DND-41 (cell line): ENCODE results near the gene LRP1.

ENCODE experiments used
- ATAC-seq: fragments of 200-7000 bp; cut with Tn5 transposase; 3 replicates; pipeline ENCODE4 v1.9.1; 2021; ENCODE audit warnings: low read depth; ENCODE audit not compliant: insufficient read depth
- DNase-seq: peaks from one replicate; pipeline ENCODE4 v3.0.0-alpha.2; 2020
- H2AFZ ChIP-seq: 2 replicates; pipeline ENCODE4 v1.6.0; 2012; ENCODE audit warnings: low read depth, low read length
- H3K27ac ChIP-seq: 2 replicates; pipeline ENCODE4 v1.5.1; 2012; ENCODE audit warnings: low read length, inconsistent platforms
- H3K27me3 ChIP-seq: fragments of 200-600 bp; sonication (generic); 2 replicates; pipeline ENCODE4 v1.6.0; 2012; ENCODE audit warnings: low read length, mild to moderate bottlenecking, inconsistent platforms; ENCODE audit not compliant: insufficient read depth, poor library complexity
- H3K36me3 ChIP-seq: 2 replicates; pipeline ENCODE4 v1.5.1; 2012; ENCODE audit warnings: low read length, inconsistent platforms; ENCODE audit not compliant: insufficient read depth
- H3K4me1 ChIP-seq: 2 replicates; pipeline ENCODE4 v1.5.1; 2012; ENCODE audit warnings: mild to moderate bottlenecking, low read length; ENCODE audit not compliant: insufficient read depth
- H3K4me2 ChIP-seq: 2 replicates; pipeline ENCODE4 v1.6.0; 2012; ENCODE audit warnings: mild to moderate bottlenecking, moderate library complexity, low read length, inconsistent platforms; ENCODE audit not compliant: insufficient read depth
- H3K4me3 ChIP-seq, 2 experiments: fragments of 200-600 bp in 1 of 2; shearing (Covaris generic) in 1 of 2; 2 replicates each; pipeline ENCODE4 v1.5.1; 2012 to 2016; ENCODE audit warnings: inconsistent platforms in 2 of 2, low read length in 2 of 2, mild to moderate bottlenecking in 2 of 2, low read depth in 1 of 2, moderate library complexity in 1 of 2
- H3K79me2 ChIP-seq: 2 replicates; pipeline ENCODE4 v1.6.0; 2012; ENCODE audit warnings: low read length, inconsistent platforms; ENCODE audit not compliant: insufficient read depth
- H3K9ac ChIP-seq: 2 replicates; pipeline ENCODE4 v1.6.0; 2012; ENCODE audit warnings: low read depth, mild to moderate bottlenecking, inconsistent platforms, low read length, moderate library complexity
- H3K9me3 ChIP-seq: 2 replicates; pipeline ENCODE4 v1.5.1; 2012; ENCODE audit warnings: low read length, moderate library complexity, mild to moderate bottlenecking, inconsistent platforms; ENCODE audit not compliant: insufficient read depth, severe bottlenecking
- H4K20me1 ChIP-seq: 2 replicates; pipeline ENCODE4 v1.6.0; 2012; ENCODE audit warnings: low read length; ENCODE audit not compliant: insufficient read depth
- EZH2 ChIP-seq: IDR thresholded peaks from 3 replicates; pipeline ENCODE4 v1.6.1; 2012; ENCODE audit warnings: borderline replicate concordance, low read depth, mild to moderate bottlenecking, moderate library complexity, low read length, inconsistent platforms; ENCODE audit not compliant: severe bottlenecking
- TF ChIP-seq, protein P1 (sequence below): IDR thresholded peaks from 2 replicates; pipeline ENCODE4 v1.5.1; 2012; ENCODE audit warnings: borderline replicate concordance, low read length, moderate library complexity, mild to moderate bottlenecking; ENCODE audit not compliant: poor library complexity, severe bottlenecking; ENCODE audit errors: extremely low read depth

Gene LRP1

DNA sequence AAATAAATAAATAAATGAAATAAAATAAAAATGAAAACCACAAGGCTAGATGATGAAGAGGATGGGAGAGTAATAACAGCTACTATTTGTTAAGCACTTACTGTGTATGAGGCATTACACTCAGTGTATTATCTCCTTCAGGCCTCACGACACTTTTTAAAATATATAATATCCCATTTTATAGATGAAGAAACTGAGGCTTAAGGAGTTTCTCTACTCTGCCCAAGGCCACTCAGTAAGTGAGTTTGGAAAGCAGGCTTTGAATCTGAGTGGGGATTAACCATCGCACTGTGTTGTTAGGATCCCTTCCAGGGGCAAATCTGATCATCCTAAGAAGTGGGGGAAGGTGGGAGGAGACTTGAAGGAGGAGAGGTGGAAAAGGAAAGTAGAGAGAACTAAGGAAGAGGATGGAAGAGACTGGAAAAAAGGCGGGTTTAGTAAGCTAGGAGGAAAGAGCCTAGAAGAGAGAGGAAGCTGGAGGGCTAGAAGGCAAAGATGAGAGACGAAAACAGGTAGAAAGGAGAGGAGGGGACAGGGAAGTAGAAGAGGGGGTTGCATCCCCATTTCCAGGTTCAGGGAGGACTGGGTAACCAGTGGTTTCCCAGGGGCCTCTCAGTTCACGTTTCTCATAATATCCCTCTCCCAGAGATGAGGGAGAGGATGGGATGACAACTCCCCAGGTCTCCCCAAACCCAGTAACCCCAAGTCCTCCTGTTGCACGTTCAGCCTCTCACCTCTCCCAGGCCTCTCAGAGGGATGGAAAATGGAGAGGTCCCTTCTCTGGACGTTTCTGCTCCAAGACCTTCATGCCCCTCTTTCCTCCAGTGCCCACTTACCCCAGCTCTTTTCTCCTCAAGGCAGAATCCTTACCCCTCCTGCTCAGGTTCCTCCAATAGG, 18.8 kb upstream of the LRP1 start:
- no peaks in the 10 kb centered on the region for H3K27me3 ChIP-seq
- no peak for TF ChIP-seq EZH2
- TF ChIP-seq, protein P1, sequence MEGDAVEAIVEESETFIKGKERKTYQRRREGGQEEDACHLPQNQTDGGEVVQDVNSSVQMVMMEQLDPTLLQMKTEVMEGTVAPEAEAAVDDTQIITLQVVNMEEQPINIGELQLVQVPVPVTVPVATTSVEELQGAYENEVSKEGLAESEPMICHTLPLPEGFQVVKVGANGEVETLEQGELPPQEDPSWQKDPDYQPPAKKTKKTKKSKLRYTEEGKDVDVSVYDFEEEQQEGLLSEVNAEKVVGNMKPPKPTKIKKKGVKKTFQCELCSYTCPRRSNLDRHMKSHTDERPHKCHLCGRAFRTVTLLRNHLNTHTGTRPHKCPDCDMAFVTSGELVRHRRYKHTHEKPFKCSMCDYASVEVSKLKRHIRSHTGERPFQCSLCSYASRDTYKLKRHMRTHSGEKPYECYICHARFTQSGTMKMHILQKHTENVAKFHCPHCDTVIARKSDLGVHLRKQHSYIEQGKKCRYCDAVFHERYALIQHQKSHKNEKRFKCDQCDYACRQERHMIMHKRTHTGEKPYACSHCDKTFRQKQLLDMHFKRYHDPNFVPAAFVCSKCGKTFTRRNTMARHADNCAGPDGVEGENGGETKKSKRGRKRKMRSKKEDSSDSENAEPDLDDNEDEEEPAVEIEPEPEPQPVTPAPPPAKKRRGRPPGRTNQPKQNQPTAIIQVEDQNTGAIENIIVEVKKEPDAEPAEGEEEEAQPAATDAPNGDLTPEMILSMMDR: no peak
- H3K79me2 ChIP-seq: peaks cover 19% of the 10 kb centered on the region
- peak overlapping the region; percentile 57 to 90; a peak in 3 of 4 replicates for H3K4me3 ChIP-seq
- no peak for ATAC-seq
- peaks cover 28% of the 10 kb centered on the region for H3K36me3 ChIP-seq
- peak overlapping the region; percentile 99 for H3K4me2 ChIP-seq
- peaks cover 4% of the 10 kb centered on the region; the same call in 1 of the 2 replicates for H4K20me1 ChIP-seq
- H3K27ac ChIP-seq: peak overlapping the region; percentile 93
- DNase-seq: no peak
- no peaks in the 10 kb centered on the region for H3K9me3 ChIP-seq
- H3K9ac ChIP-seq: peak overlapping the region; percentile 78; the same call in 1 of the 2 replicates
- peak overlapping the region; percentile 89 for H2AFZ ChIP-seq
- H3K4me1 ChIP-seq: peaks cover 37% of the 10 kb centered on the region

DNA sequence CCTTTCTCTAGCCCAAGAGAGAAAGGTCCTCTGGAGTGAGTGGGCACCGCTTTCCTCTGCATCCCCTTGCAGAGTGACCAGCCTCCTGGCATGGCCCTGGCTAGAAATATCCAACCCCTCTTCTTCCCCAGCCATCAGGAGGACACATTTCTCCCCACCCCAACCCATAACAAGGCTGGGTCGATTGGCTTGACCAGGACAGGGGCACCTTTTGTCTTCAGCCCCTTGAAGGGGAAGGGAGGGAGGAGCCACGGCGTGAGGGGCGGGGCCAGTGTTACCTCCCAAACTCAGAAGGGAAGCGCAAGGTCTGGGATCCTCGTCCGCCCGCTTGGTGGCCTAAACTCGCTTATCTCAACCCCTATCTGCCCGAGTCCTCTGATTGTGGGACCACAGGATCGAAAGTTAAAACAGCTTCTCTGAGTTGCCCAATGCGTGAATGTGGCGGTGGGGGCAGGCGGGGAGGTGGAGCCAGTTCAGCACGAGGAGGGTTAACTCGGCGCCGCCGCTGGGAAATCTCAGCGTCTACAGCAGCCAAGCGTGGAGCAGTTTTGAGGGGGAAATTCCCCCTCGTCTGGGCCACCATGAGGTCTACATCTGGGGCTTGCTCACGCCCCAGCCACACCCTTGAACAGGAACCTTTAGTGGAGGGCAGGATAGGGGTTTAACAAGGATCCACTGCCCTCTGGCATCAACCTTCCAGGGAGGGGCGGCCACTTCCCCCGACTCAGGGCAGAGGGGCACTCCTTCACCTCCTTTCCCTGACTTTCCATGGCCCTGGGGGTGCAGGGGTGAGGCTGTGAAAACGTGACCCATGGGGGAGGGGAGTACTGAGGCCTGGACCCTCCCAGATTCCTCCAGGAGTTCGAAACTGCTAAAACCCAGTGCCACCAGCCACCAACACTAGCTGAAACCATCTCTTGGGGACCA, 17.9 kb upstream of the LRP1 start:
- Histone ChIP-seq H3K4me3 (peak overlapping the region; percentile 57 to 90; a peak in 3 of 4 replicates), H4K20me1 (peaks cover 4% of the 10 kb centered on the region; the same call in 1 of the 2 replicates), H3K4me2 (peak overlapping the region; percentile 99), H3K4me1 (peaks cover 37% of the 10 kb centered on the region), H2AFZ (peak overlapping the region; percentile 89), H3K79me2 (peaks cover 19% of the 10 kb centered on the region), H3K27me3 (no peaks in the 10 kb centered on the region), H3K9me3 (no peaks in the 10 kb centered on the region), H3K27ac (peak overlapping the region; percentile 93), H3K36me3 (peaks cover 19% of the 10 kb centered on the region), H3K9ac (peak overlapping the region; percentile 78)
- peak; percentile 74 for DNase-seq
- ATAC-seq: peak; percentile 41
- TF ChIP-seq EZH2: no peak
- TF ChIP-seq, protein P1: no peak

DNA sequence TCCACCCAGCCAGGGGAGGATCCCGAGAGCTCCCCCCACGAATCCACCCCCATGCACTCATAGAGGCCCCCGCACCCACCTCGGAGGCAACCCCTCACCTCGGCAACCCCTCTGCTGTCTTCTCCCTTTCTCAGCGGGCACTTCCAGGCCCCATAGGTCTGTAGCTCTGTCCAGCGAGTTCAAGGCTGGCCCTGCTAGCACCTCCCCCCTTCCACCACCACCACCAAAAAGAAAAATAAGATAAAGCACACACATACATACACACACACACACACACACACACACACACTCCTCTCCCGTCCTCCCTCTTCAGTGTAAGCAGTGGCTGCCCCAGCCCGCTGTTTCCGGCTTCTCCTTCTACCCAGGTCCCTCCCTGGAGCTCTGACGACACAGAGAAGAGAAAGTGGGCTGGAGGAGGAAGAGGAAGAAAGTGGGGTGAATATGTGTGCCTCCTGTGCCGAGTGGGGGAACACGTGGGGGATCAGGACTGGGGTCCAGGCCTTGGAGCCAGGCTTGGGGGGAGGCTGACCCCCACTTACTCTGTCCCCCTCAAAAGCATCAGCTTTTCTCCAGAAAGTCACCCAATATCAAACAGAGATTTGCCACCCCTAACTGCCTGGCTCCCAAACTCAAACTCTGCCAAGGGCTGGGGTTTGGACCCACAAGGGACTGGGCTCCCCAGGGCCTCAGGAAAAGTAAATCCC, 17.1 kb upstream of the LRP1 start, which contains the start of gene STAT6:
Gene STAT6, minus strand, starts transcription at position 332 of the 704 bp plus-strand sequence. CDS start 3,084 bp downstream, outside the sequence.
- no peak for TF ChIP-seq EZH2
- TF ChIP-seq, protein P1: no peak
- peak within 1 kb of the TSS; percentile 93 for H3K27ac ChIP-seq
- peak within 1 kb of the TSS; percentile 57 to 90; a peak in 3 of 4 replicates for H3K4me3 ChIP-seq
- peak; percentile 81 for ATAC-seq
- H3K4me2 ChIP-seq: peak within 1 kb of the TSS; percentile 99
- peak within 1 kb of the TSS; percentile 78 for H3K9ac ChIP-seq
- peak; percentile 90 for DNase-seq
- H3K79me2 ChIP-seq: peaks cover 19% of the 10 kb centered on the region
- H3K36me3 ChIP-seq: peaks cover 11% of the 10 kb centered on the region
- H3K27me3 ChIP-seq: no peaks in the 10 kb centered on the region
- peak within 1 kb of the TSS; percentile 89 for H2AFZ ChIP-seq
- H4K20me1 ChIP-seq: peaks cover 4% of the 10 kb centered on the region; the same call in 1 of the 2 replicates
- H3K4me1 ChIP-seq: peaks cover 37% of the 10 kb centered on the region
- no peaks in the 10 kb centered on the region for H3K9me3 ChIP-seq
